CD4-positive, alpha-beta T cell (primary cell): ENCODE results near the gene SDK1. TPM values are rescaled to one million over a fixed set of nuclear protein-coding genes. Genes with fewer than 3 reads are reported as not detected.

Source experiments
- ATAC-seq: fragments of 200-7000 bp; cut with Tn5 transposase; one replicate; pipeline ENCODE4 v1.10.0; 2022; ENCODE audit warnings: mild to moderate bottlenecking; ENCODE audit not compliant: poor library complexity
- CTCF ChIA-PET: fragments of 350-600 bp; sonication (Branson Sonifier 250); formaldehyde crosslinking; loops from one replicate; lab custom pipeline; 2021; ENCODE audit warnings: antibody characterized with exemption, inconsistent platforms; lab: Charles Lee
- POLR2A ChIA-PET: fragments of 350-600 bp; sonication (Branson Sonifier 250); formaldehyde crosslinking; loops from one replicate; lab custom pipeline; 2021; ENCODE audit warnings: antibody characterized with exemption, inconsistent platforms; lab: Charles Lee
- DNase-seq, 14 experiments: peaks; one replicate each; pipeline ENCODE4 v3.0.0-alpha.2; 2013 to 2020; ENCODE audit warnings: mixed read lengths in 2 of 14
- H3K27ac ChIP-seq, 2 donors: one replicate each; pipeline versions ENCODE4 v1.5.1 to v1.7.0; 2013; ENCODE audit warnings: low read length in 2 of 2, low read depth in 1 of 2, mild to moderate bottlenecking in 1 of 2
- H3K27me3 ChIP-seq, 2 experiments: 1 replicate in 1 of 2; 2 replicates in 1 of 2; pipeline versions ENCODE4 v1.6.1 to v1.7.0; 2013; ENCODE audit warnings: low read length in 2 of 2, control low read depth in 1 of 2, mild to moderate bottlenecking in 1 of 2, moderate library complexity in 1 of 2; ENCODE audit not compliant: insufficient read depth in 2 of 2, control insufficient read depth in 1 of 2
- H3K36me3 ChIP-seq: one replicate; pipeline ENCODE4 v1.6.1; 2013; ENCODE audit warnings: low read length, control low read depth; ENCODE audit not compliant: insufficient read depth
- H3K4me1 ChIP-seq: one replicate; pipeline ENCODE4 v1.6.1; 2013; ENCODE audit warnings: low read length, control low read depth; ENCODE audit not compliant: insufficient read depth
- H3K4me3 ChIP-seq: one replicate; pipeline ENCODE4 v1.5.1; 2013; ENCODE audit warnings: mild to moderate bottlenecking, low read length, moderate library complexity
- H3K9me3 ChIP-seq, 2 experiments: 1 replicate in 1 of 2; 2 replicates in 1 of 2; pipeline versions ENCODE4 v1.6.1 to v1.7.0; 2013; ENCODE audit warnings: low read length in 2 of 2, mild to moderate bottlenecking in 2 of 2, control low read depth in 1 of 2, moderate library complexity in 1 of 2; ENCODE audit not compliant: control insufficient read depth in 1 of 2, insufficient read depth in 1 of 2
- H3K27ac Mint-ChIP-seq: one replicate; pipeline ENCODE4 v1.8.0; 2020; ENCODE audit warnings: mixed read lengths
- H3K27me3 Mint-ChIP-seq: one replicate; pipeline ENCODE4 v1.8.0; 2021; ENCODE audit warnings: mixed read lengths
- H3K36me3 Mint-ChIP-seq: one replicate; pipeline ENCODE4 v1.8.0; 2021; ENCODE audit warnings: low read depth, mixed read lengths
- H3K4me1 Mint-ChIP-seq: one replicate; pipeline ENCODE4 v1.8.0; 2021; ENCODE audit warnings: low read depth, mixed read lengths
- H3K4me3 Mint-ChIP-seq: one replicate; pipeline ENCODE4 v1.8.0; 2020; ENCODE audit warnings: mild to moderate bottlenecking, mixed read lengths
- H3K9me3 Mint-ChIP-seq: one replicate; pipeline ENCODE4 v1.8.0; 2020; ENCODE audit warnings: mixed read lengths
- CTCF ChIP-seq: fragments of 200-600 bp; IDR thresholded peaks from one replicate; pipeline ENCODE4 v1.8.0; 2022; ENCODE audit warnings: antibody characterized with exemption, mild to moderate bottlenecking
- intact Hi-C, 2 experiments: fragments of 100-400 bp; cut with DNase I in 1 of 2; cut with micrococcal nuclease in 1 of 2; formaldehyde crosslinking; loops; one replicate each; pipeline versions ENCODE4 v1.15.1 to v1.9.0; 2023 to 2025; cut with DNase I, micrococcal nuclease
- total RNA-seq, 174 experiments: library from RNA in 2 of 174; stranded (reverse) in 2 of 174; gene quantifications; one replicate each; pipeline ENCODE4 v1.2.3 and lab custom pipeline; 2021 to 2026

SDK1 gene
- total RNA-seq, 2 experiments from 2014 or later, result 1.1 to 1.3 TPM

GRCh38 chr7:3283130-3283704 is 17.8 kb upstream of the SDK1 start:
- H3K36me3 ChIP-seq, result no peaks in the 10 kb centered on the region
- H3K9me3 ChIP-seq, result no peaks in the 10 kb centered on the region
- no peaks in the 10 kb centered on the region for H3K4me1 ChIP-seq
- intact Hi-C loops, result no loop called here
- no peak overlapping the region for H3K27ac ChIP-seq
- no peak overlapping the region for H3K4me3 Mint-ChIP-seq
- H3K4me3 ChIP-seq, result no peak overlapping the region
- no peaks in the 10 kb centered on the region for H3K4me1 Mint-ChIP-seq
- no peak overlapping the region for H3K27ac Mint-ChIP-seq
- DNase-seq (no peak), ATAC-seq (no peak)
- peaks cover 0 to 3% of the 10 kb centered on the region in 2 experiments for H3K27me3 ChIP-seq
- POLR2A ChIA-PET, result no interaction called here
- peaks cover 6% of the 10 kb centered on the region for H3K27me3 Mint-ChIP-seq
- no peaks in the 10 kb centered on the region for H3K36me3 Mint-ChIP-seq
- CTCF ChIA-PET, result no interaction called here
- no peak for TF ChIP-seq CTCF
- H3K9me3 Mint-ChIP-seq, result no peaks in the 10 kb centered on the region

GRCh38 chr7:3285652-3286051 is 15.4 kb upstream of the SDK1 start:
- Histone ChIP-seq H3K27me3 (no peaks in the 10 kb centered on the region), H3K9me3 (peaks cover 0 to 4% of the 10 kb centered on the region in 2 experiments), H3K27ac (no peak overlapping the region), H3K36me3 (no peaks in the 10 kb centered on the region), H3K4me1 (no peaks in the 10 kb centered on the region), H3K4me3 (no peak overlapping the region)
- DNase-seq (no peak), ATAC-seq (no peak)
- TF ChIP-seq CTCF, result no peak
- ChIA-PET CTCF (no interaction called here), POLR2A (no interaction called here)
- Mint-ChIP-seq H3K27ac (no peak overlapping the region), H3K9me3 (no peaks in the 10 kb centered on the region), H3K4me1 (no peaks in the 10 kb centered on the region), H3K4me3 (no peak overlapping the region), H3K36me3 (no peaks in the 10 kb centered on the region), H3K27me3 (no peaks in the 10 kb centered on the region)
- intact Hi-C loops, result no loop called here

- no peak overlapping the region for H3K27ac Mint-ChIP-seq
- H3K27me3 ChIP-seq, result peaks cover 5% of the 10 kb centered on the region in 2 experiments
- no peaks in the 10 kb centered on the region for H3K36me3 Mint-ChIP-seq
- H3K4me1 Mint-ChIP-seq, result no peaks in the 10 kb centered on the region
- no peak overlapping the region for H3K4me3 ChIP-seq
- DNase-seq, result no peak
- no peaks in the 10 kb centered on the region for H3K4me1 ChIP-seq
- TF ChIP-seq CTCF, result no peak
- no peak overlapping the region for H3K4me3 Mint-ChIP-seq
- ATAC-seq, result no peak
- POLR2A ChIA-PET, result no interaction called here
- intact Hi-C loops, result no loop called here
- no peaks in the 10 kb centered on the region for H3K9me3 Mint-ChIP-seq
- peaks cover 25% of the 10 kb centered on the region for H3K27me3 Mint-ChIP-seq
- CTCF ChIA-PET, result interaction anchor here (0.6 kb wide), 1 partner anchor 23 kb away, joined by 3 read pairs; no protein-coding TSS in a partner anchor
- no peaks in the 10 kb centered on the region for H3K36me3 ChIP-seq
- H3K27ac ChIP-seq, result no peak overlapping the region
- H3K9me3 ChIP-seq, result peaks cover 0 to 4% of the 10 kb centered on the region in 2 experiments
Measured at GRCh38 chr7:3289996-3290395, 11.1 kb upstream of the SDK1 start.
